ENCODE results near the gene PHC3.

DNA sequence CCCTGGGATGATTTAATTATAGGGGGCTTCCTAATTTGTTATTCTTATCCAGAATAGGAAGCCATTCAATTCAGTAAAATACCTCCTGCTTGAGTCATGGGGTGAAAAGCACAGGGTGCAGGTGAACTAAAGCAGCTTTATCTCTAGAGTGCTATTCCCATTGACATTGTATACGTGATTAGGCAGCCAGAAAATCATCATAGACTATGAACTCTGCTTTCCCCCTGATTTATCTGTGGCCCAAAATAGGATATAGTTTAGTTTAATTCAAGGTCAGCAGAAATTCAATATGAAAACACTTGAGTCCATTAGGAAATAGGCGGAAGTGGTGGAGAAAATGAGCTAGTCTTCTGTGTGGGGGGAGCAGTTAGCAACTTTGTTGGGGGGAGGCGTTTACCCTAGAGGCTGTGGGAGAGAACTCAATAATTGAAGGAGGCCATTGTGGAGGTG lies 22.5 kb upstream of the PHC3 start:
- TF ChIP-seq, protein P1, sequence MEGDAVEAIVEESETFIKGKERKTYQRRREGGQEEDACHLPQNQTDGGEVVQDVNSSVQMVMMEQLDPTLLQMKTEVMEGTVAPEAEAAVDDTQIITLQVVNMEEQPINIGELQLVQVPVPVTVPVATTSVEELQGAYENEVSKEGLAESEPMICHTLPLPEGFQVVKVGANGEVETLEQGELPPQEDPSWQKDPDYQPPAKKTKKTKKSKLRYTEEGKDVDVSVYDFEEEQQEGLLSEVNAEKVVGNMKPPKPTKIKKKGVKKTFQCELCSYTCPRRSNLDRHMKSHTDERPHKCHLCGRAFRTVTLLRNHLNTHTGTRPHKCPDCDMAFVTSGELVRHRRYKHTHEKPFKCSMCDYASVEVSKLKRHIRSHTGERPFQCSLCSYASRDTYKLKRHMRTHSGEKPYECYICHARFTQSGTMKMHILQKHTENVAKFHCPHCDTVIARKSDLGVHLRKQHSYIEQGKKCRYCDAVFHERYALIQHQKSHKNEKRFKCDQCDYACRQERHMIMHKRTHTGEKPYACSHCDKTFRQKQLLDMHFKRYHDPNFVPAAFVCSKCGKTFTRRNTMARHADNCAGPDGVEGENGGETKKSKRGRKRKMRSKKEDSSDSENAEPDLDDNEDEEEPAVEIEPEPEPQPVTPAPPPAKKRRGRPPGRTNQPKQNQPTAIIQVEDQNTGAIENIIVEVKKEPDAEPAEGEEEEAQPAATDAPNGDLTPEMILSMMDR (conservative IDR thresholded peaks at IDR 0.05; ENCODE audit: low read length): no peak
- TF ChIP-seq EZH2phosphoT487 (IDR thresholded peaks at IDR 0.05; ENCODE audit: borderline replicate concordance, low read depth, low read length): no peak

Data from OCI-LY7 (cell line).